LNCAP (cell line): Measurements from ENCODE around the gene GAD2.

Experiments used
- CTCF ChIP-seq: fragments of 450-650 bp; IDR thresholded peaks from 2 replicates; pipeline ENCODE4 v1.5.1; 2017; ENCODE audit warnings: mild to moderate bottlenecking

Gene GAD2

GRCh38 chr10:26216585-26217395 is at the start of gene GAD2:
Gene GAD2 (plus strand): TSS chr10:26216774. CDS start chr10:26216810, 36 bp downstream.
- TF ChIP-seq CTCF: no peak

- no peak for TF ChIP-seq CTCF
Measured at GRCh38 chr10:26169466-26169865, 47.1 kb upstream of the GAD2 start.

GRCh38 chr10:26172131-26172530 is 44.4 kb upstream of the GAD2 start:
- TF ChIP-seq CTCF: no peak

GRCh38 chr10:26173837-26174236 is 42.7 kb upstream of the GAD2 start:
- no peak for TF ChIP-seq CTCF

- TF ChIP-seq CTCF: no peak
Measured at GRCh38 chr10:26177341-26177740, 39.2 kb upstream of the GAD2 start.

- TF ChIP-seq CTCF: no peak
Measured at GRCh38 chr10:26194275-26194674, 22.3 kb upstream of the GAD2 start.

- no peak for TF ChIP-seq CTCF
Measured at GRCh38 chr10:26197248-26197647, 19.3 kb upstream of the GAD2 start.

- no peak for TF ChIP-seq CTCF
Measured at GRCh38 chr10:26198119-26198518, 18.5 kb upstream of the GAD2 start.
